SU-DHL-6 (cell line): ENCODE results near the gene ZNF618.

Experiments used
- H2AFZ ChIP-seq: fragments of 200-600 bp; sonication (generic); 2 replicates; pipeline ENCODE4 v1.6.1; 2014; ENCODE audit warnings: low read depth, mild to moderate bottlenecking, moderate library complexity, mixed read lengths, antibody characterized with exemption, low read length; ENCODE audit not compliant: severe bottlenecking
- H3F3A ChIP-seq: fragments of 200-600 bp; shearing (Covaris generic); 2 replicates; pipeline ENCODE4 v1.6.0; 2016; ENCODE audit warnings: antibody characterized with exemption, mild to moderate bottlenecking; ENCODE audit not compliant: insufficient read depth
- H3K27ac ChIP-seq: fragments of 200-600 bp; sonication (generic); 2 replicates; pipeline ENCODE4 v1.5.1; 2016; ENCODE audit warnings: low read depth, mild to moderate bottlenecking, low read length, moderate library complexity, mixed read lengths
- H3K27me3 ChIP-seq: fragments of 200-600 bp; sonication (generic), shearing (Covaris generic); 2 replicates; pipeline ENCODE4 v1.6.0; 2014; ENCODE audit warnings: mild to moderate bottlenecking, low read length
- H3K36me3 ChIP-seq: fragments of 200-600 bp; sonication (generic); 2 replicates; pipeline ENCODE4 v1.6.1; 2014; ENCODE audit warnings: mild to moderate bottlenecking, low read length, mixed read lengths
- H3K4me2 ChIP-seq: fragments of 300-600, 200-600 bp; shearing (Covaris generic), sonication (generic); 2 replicates; pipeline ENCODE4 v1.6.0; 2014; ENCODE audit warnings: low read length, low read depth, mild to moderate bottlenecking; ENCODE audit not compliant: poor library complexity, severe bottlenecking
- H3K4me3 ChIP-seq: fragments of 200-600 bp; sonication (generic); 2 replicates; pipeline ENCODE4 v1.5.1; 2014; ENCODE audit warnings: antibody characterized with exemption, low read length, mild to moderate bottlenecking, mixed read lengths; ENCODE audit not compliant: insufficient read depth, poor library complexity, severe bottlenecking
- H3K79me2 ChIP-seq: fragments of 200-600 bp; sonication (generic); 2 replicates; pipeline ENCODE4 v1.6.1; 2014; ENCODE audit warnings: mild to moderate bottlenecking, low read length, moderate library complexity; ENCODE audit not compliant: insufficient read depth
- H3K9ac ChIP-seq: fragments of 200-600 bp; sonication (generic); 2 replicates; pipeline ENCODE4 v1.7.0; 2014; ENCODE audit warnings: mild to moderate bottlenecking, low read length
- H3K9me2 ChIP-seq: fragments of 200-600 bp; sonication (generic); replicated peaks from 2 replicates; pipeline ENCODE4 v1.6.1; 2014; ENCODE audit warnings: low read length; ENCODE audit not compliant: insufficient read depth
- H3K9me3 ChIP-seq: fragments of 200-600 bp; sonication (generic); 2 replicates; pipeline ENCODE4 v1.6.1; 2014; ENCODE audit warnings: low read length, mixed read lengths; ENCODE audit not compliant: insufficient read depth
- H4K20me1 ChIP-seq: fragments of 200-600 bp; sonication (generic); 2 replicates; pipeline ENCODE4 v1.6.1; 2014; ENCODE audit warnings: low read depth, mild to moderate bottlenecking, antibody characterized with exemption, low read length, moderate library complexity, mixed read lengths
- EZH2phosphoT487 ChIP-seq: fragments of 200-600 bp; sonication (generic), shearing (Covaris generic); conservative IDR thresholded peaks from 2 replicates; pipeline ENCODE4 v1.6.1; 2018; ENCODE audit warnings: mild to moderate bottlenecking, antibody characterized with exemption, low read length, moderate library complexity, mixed read lengths
- TF ChIP-seq, protein P1 (sequence below): fragments of 200-600 bp; sonication (generic); IDR thresholded peaks from one replicate; pipeline ENCODE4 v1.5.1; 2017; ENCODE audit warnings: antibody characterized with exemption, mild to moderate bottlenecking, low read length, moderate library complexity; ENCODE audit not compliant: insufficient read depth, poor library complexity, severe bottlenecking

The ZNF618 gene

DNA sequence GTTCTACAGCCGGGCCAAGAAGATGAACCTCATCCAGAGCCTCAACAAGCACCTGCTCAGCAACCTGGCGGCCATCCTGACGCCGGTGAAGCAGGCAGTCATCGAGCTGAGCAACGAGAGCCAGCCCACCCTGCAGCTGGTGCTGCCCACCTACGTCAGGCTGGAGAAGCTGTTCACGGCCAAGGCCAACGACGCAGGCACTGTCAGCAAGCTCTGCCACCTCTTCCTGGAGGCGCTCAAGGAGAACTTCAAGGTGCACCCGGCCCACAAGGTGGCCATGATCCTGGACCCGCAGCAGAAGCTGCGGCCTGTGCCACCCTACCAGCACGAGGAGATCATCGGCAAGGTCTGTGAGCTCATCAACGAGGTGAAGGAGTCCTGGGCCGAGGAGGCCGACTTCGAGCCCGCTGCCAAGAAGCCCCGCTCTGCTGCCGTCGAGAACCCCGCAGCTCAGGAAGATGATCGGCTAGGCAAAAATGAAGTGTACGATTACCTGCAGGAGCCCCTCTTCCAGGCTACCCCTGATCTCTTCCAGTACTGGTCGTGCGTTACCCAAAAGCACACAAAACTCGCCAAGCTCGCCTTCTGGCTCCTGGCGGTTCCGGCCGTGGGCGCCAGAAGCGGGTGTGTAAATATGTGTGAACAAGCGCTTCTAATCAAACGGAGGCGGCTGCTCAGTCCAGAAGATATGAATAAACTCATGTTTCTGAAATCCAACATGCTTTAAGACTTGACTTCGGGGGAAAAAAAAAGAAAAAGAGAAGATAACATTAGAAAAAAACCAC, 173.5 kb downstream of the ZNF618 start:
- H3K27ac ChIP-seq, result no peak overlapping the region
- H3K4me3 ChIP-seq, result no peak overlapping the region
- no peak overlapping the region for H2AFZ ChIP-seq
- no peaks in the 10 kb centered on the region for H3K36me3 ChIP-seq
- H3K9me2 ChIP-seq, result no peaks in the 10 kb centered on the region
- TF ChIP-seq, protein P1, sequence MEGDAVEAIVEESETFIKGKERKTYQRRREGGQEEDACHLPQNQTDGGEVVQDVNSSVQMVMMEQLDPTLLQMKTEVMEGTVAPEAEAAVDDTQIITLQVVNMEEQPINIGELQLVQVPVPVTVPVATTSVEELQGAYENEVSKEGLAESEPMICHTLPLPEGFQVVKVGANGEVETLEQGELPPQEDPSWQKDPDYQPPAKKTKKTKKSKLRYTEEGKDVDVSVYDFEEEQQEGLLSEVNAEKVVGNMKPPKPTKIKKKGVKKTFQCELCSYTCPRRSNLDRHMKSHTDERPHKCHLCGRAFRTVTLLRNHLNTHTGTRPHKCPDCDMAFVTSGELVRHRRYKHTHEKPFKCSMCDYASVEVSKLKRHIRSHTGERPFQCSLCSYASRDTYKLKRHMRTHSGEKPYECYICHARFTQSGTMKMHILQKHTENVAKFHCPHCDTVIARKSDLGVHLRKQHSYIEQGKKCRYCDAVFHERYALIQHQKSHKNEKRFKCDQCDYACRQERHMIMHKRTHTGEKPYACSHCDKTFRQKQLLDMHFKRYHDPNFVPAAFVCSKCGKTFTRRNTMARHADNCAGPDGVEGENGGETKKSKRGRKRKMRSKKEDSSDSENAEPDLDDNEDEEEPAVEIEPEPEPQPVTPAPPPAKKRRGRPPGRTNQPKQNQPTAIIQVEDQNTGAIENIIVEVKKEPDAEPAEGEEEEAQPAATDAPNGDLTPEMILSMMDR, result no peak
- TF ChIP-seq EZH2phosphoT487, result no peak
- no peak overlapping the region for H3K9ac ChIP-seq
- H3K4me2 ChIP-seq, result no peak overlapping the region
- H3K9me3 ChIP-seq, result no peaks in the 10 kb centered on the region
- no peaks in the 10 kb centered on the region for H3F3A ChIP-seq
- no peaks in the 10 kb centered on the region for H3K79me2 ChIP-seq
- H4K20me1 ChIP-seq, result no peaks in the 10 kb centered on the region
- H3K27me3 ChIP-seq, result no peaks in the 10 kb centered on the region

DNA sequence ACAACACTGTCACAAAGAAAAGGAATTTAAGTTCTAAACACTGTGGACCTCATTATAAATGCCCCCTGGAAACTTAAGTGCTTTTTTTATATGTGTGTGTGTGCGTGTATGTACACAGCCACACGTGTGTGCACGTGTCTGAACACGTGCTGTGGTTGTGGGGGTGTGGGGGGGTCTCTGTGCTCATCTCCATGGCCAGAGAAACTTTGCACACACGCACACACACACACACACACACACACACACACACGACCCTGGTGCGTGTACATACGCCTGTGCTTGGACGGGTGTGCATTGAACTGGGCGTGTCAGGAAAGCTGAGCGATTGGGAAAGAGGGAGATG, 174.1 kb downstream of the ZNF618 start:
- TF ChIP-seq, protein P1, result no peak
- no peak for TF ChIP-seq EZH2phosphoT487
- Histone ChIP-seq H3F3A (no peaks in the 10 kb centered on the region), H4K20me1 (no peaks in the 10 kb centered on the region), H3K27me3 (no peaks in the 10 kb centered on the region), H3K9me3 (no peaks in the 10 kb centered on the region), H2AFZ (no peak overlapping the region), H3K79me2 (no peaks in the 10 kb centered on the region), H3K4me2 (no peak overlapping the region), H3K9ac (no peak overlapping the region), H3K4me3 (no peak overlapping the region), H3K9me2 (no peaks in the 10 kb centered on the region), H3K36me3 (no peaks in the 10 kb centered on the region), H3K27ac (no peak overlapping the region)

DNA sequence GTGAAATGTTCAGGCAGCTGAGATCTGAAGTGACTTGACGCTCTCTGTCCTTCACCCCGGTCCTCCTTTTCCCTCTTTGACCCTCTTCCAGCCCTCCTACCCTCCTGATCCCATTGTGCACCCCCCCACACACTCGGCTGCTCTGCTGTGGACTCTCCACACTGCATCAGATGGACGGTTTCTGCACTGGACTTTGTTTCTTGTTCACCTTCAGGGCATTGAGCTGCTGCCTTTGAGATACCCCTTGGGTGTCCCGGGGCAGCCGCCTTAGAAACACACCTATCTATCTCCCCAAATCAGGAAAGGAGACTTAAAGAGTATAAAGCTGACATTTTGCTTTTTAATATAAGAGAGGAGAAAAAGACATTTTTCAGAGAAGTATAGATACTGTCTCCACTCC, 174.5 kb downstream of the ZNF618 start:
- Histone ChIP-seq H3K9ac (no peak overlapping the region), H3K27ac (no peak overlapping the region), H3K9me2 (no peaks in the 10 kb centered on the region), H4K20me1 (no peaks in the 10 kb centered on the region), H3K27me3 (no peaks in the 10 kb centered on the region), H2AFZ (no peak overlapping the region), H3K36me3 (no peaks in the 10 kb centered on the region), H3K4me3 (no peak overlapping the region), H3K9me3 (no peaks in the 10 kb centered on the region), H3K79me2 (no peaks in the 10 kb centered on the region), H3K4me2 (no peak overlapping the region), H3F3A (no peaks in the 10 kb centered on the region)
- TF ChIP-seq, protein P1, result no peak
- TF ChIP-seq EZH2phosphoT487, result no peak
